Cardiac muscle cell (in vitro differentiated cells and primary cell): Measurements from ENCODE around the gene AUNIP. TPM values are rescaled to one million over a fixed set of nuclear protein-coding genes. Genes with fewer than 3 reads are reported as not detected.

Source experiments
- DNase-seq, 2 donors: peaks; one replicate each; pipeline versions ENCODE4 v3.0.0 to v3.0.0-alpha.2; 2010 to 2017; ENCODE audit warnings: low read depth in 1 of 2, low spot score in 1 of 2
- H3K27ac ChIP-seq: fragments of 200-600 bp; sonication (generic); 2 replicates; pipeline ENCODE4 v1.5.1; 2016
- H3K27me3 ChIP-seq: fragments of 200-600 bp; sonication (generic); 2 replicates; pipeline ENCODE4 v1.6.0; 2016; ENCODE audit warnings: control low read depth
- H3K36me3 ChIP-seq: fragments of 200-600 bp; sonication (generic); 2 replicates; pipeline ENCODE4 v1.5.1; 2016; ENCODE audit warnings: control low read depth
- H3K4me1 ChIP-seq: fragments of 200-600 bp; sonication (generic); 2 replicates; pipeline ENCODE4 v1.8.1; 2017; ENCODE audit warnings: low read depth, mild to moderate bottlenecking, mixed run types
- H3K4me3 ChIP-seq: fragments of 200-600 bp; sonication (generic); 2 replicates; pipeline ENCODE4 v1.5.1; 2016; ENCODE audit warnings: mild to moderate bottlenecking
- H3K9me3 ChIP-seq: fragments of 200-600 bp; sonication (generic); 2 replicates; pipeline ENCODE4 v1.5.1; 2017; ENCODE audit warnings: low read depth, mild to moderate bottlenecking, control low read depth
- CTCF ChIP-seq: IDR thresholded peaks from 2 replicates; pipeline ENCODE4 v1.5.1; 2012; ENCODE audit warnings: low read depth, mild to moderate bottlenecking, low read length
- polyA plus RNA-seq: library from polyadenylated mRNA; unstranded; fragments of >200 nt; fragmentation: Nextera tagmentation; extraction: Ambion mirVana; gene quantifications from 2 replicates; pipeline ENCODE4 v1.2.1, GENCODE V29; 2016
- total RNA-seq: library from RNA; depleted of rRNA; stranded (reverse); fragments of >200 nt; gene quantifications from 2 replicates; pipeline ENCODE4 v1.2.3, GENCODE V29; 2016

The AUNIP gene
- total and polyA plus RNA-seq, 2 experiments from 2014 or later: 4.4 to 4.9 TPM

- H3K9me3 ChIP-seq: no peaks in the 10 kb centered on the region
- H3K36me3 ChIP-seq: no peaks in the 10 kb centered on the region
- no peak overlapping the region for H3K4me3 ChIP-seq
- H3K27me3 ChIP-seq: no peaks in the 10 kb centered on the region
- no peak for TF ChIP-seq CTCF
- DNase-seq: no peak
- H3K27ac ChIP-seq: no peak overlapping the region
- H3K4me1 ChIP-seq: peaks cover 33% of the 10 kb centered on the region
Measured at GRCh38 chr1:25798666-25799351, 60.4 kb downstream of the AUNIP start.

- peak in 1 of 2 donors; percentile 72 for DNase-seq
- no peaks in the 10 kb centered on the region for H3K36me3 ChIP-seq
- peak; percentile 57 for TF ChIP-seq CTCF
- no peaks in the 10 kb centered on the region for H3K9me3 ChIP-seq
- no peaks in the 10 kb centered on the region for H3K27me3 ChIP-seq
- peaks cover 29% of the 10 kb centered on the region for H3K4me1 ChIP-seq
- no peak overlapping the region for H3K27ac ChIP-seq
- H3K4me3 ChIP-seq: no peak overlapping the region
Measured at GRCh38 chr1:25797939-25798338, 61.3 kb downstream of the AUNIP start.

GRCh38 chr1:25796811-25797458, 62.3 kb downstream of the AUNIP start:
- peak; percentile 82 to 88 for DNase-seq
- Histone ChIP-seq H3K9me3 (no peaks in the 10 kb centered on the region), H3K4me1 (peaks cover 25% of the 10 kb centered on the region), H3K27me3 (no peaks in the 10 kb centered on the region), H3K27ac (no peak overlapping the region), H3K4me3 (no peak overlapping the region), H3K36me3 (no peaks in the 10 kb centered on the region)
- TF ChIP-seq CTCF: peak; percentile 77

GRCh38 chr1:25795946-25796810, 63.1 kb downstream of the AUNIP start:
- H3K9me3 ChIP-seq: no peaks in the 10 kb centered on the region
- no peaks in the 10 kb centered on the region for H3K27me3 ChIP-seq
- peaks cover 28% of the 10 kb centered on the region for H3K4me1 ChIP-seq
- DNase-seq: no peak
- no peak overlapping the region for H3K27ac ChIP-seq
- H3K4me3 ChIP-seq: no peak overlapping the region
- TF ChIP-seq CTCF: no peak
- no peaks in the 10 kb centered on the region for H3K36me3 ChIP-seq

- TF ChIP-seq CTCF: no peak
- Histone ChIP-seq H3K4me3 (no peak overlapping the region), H3K27ac (no peak overlapping the region), H3K4me1 (peaks cover 31% of the 10 kb centered on the region), H3K9me3 (no peaks in the 10 kb centered on the region), H3K27me3 (no peaks in the 10 kb centered on the region), H3K36me3 (no peaks in the 10 kb centered on the region)
- no peak for DNase-seq
Measured at GRCh38 chr1:25795211-25795610, 64.0 kb downstream of the AUNIP start.
